Fibroblast of lung (primary cell): ENCODE measurements around the gene PLK1.

Experiments used
- EZH2 ChIP-seq: IDR thresholded peaks from 2 replicates; pipeline ENCODE4 v1.5.1; 2012; ENCODE audit warnings: low read length, control low read depth, mild to moderate bottlenecking; ENCODE audit errors: missing control alignments
- TF ChIP-seq, protein P1 (sequence below), 2 donors: IDR thresholded peaks in 1 of 2; conservative IDR thresholded peaks in 1 of 2; 1 replicate in 1 of 2; 2 replicates in 1 of 2; pipeline ENCODE4 v1.5.1; 2011 to 2012; ENCODE audit warnings: low read length in 2 of 2, control low read depth in 1 of 2, inconsistent platforms in 1 of 2, low read depth in 1 of 2, mild to moderate bottlenecking in 1 of 2

GRCh38 chr16:23709536-23709935, 30.8 kb downstream of the PLK1 start:
- TF ChIP-seq, protein P1, sequence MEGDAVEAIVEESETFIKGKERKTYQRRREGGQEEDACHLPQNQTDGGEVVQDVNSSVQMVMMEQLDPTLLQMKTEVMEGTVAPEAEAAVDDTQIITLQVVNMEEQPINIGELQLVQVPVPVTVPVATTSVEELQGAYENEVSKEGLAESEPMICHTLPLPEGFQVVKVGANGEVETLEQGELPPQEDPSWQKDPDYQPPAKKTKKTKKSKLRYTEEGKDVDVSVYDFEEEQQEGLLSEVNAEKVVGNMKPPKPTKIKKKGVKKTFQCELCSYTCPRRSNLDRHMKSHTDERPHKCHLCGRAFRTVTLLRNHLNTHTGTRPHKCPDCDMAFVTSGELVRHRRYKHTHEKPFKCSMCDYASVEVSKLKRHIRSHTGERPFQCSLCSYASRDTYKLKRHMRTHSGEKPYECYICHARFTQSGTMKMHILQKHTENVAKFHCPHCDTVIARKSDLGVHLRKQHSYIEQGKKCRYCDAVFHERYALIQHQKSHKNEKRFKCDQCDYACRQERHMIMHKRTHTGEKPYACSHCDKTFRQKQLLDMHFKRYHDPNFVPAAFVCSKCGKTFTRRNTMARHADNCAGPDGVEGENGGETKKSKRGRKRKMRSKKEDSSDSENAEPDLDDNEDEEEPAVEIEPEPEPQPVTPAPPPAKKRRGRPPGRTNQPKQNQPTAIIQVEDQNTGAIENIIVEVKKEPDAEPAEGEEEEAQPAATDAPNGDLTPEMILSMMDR (conservative IDR thresholded peaks at IDR 0.05 in 1 of 2, IDR thresholded peaks at IDR 0.05 in 1 of 2; ENCODE audit: low read depth in 1 of 2, low read length in 2 of 2): no peak
- no peak for TF ChIP-seq EZH2
